Thyroid gland (tissue), 4 donors: ENCODE results near the gene CCNJL. TPM values are rescaled to one million over a fixed set of nuclear protein-coding genes. Genes with fewer than 3 reads are reported as not detected.
"Not testable (repeated sequence)": the region's sequence is repeated elsewhere in the genome, so short reads cannot be mapped to it uniquely, and the experiment has no call there.

Source experiments
- DNase-seq, 2 donors: peaks; one replicate each; pipeline ENCODE4 v3.0.0-alpha.2; 2019
- H3K27ac ChIP-seq, 3 donors: fragments of 200-600 bp; sonication (generic); 1 replicate in 2 of 3; 2 replicates in 1 of 3; pipeline ENCODE4 v1.5.1; 2016 to 2019; ENCODE audit warnings: mild to moderate bottlenecking in 1 of 3, moderate library complexity in 1 of 3
- H3K27me3 ChIP-seq: fragments of 200-600 bp; sonication (generic); one replicate; pipeline ENCODE4 v1.5.1; 2019
- H3K36me3 ChIP-seq, 2 donors: fragments of 200-600 bp; sonication (generic); one replicate each; pipeline ENCODE4 v1.5.1; 2016 to 2019
- H3K4me1 ChIP-seq, 2 donors: fragments of 200-600 bp; sonication (generic); one replicate each; pipeline ENCODE4 v1.5.1; 2017 to 2019
- H3K4me3 ChIP-seq, 3 donors: fragments of 200-600 bp; sonication (generic); replicated peaks in 1 of 3; 1 replicate in 2 of 3; 2 replicates in 1 of 3; pipeline ENCODE4 v1.5.1; 2016; ENCODE audit warnings: mild to moderate bottlenecking in 1 of 3
- H3K9me3 ChIP-seq: fragments of 200-600 bp; sonication (generic); one replicate; pipeline ENCODE4 v1.5.1; 2017
- POLR2A ChIP-seq, 2 donors: fragments of 450-650 bp; IDR thresholded peaks; one replicate each; pipeline ENCODE4 v1.6.1; 2017; ENCODE audit warnings: antibody characterized with exemption in 2 of 2, mild to moderate bottlenecking in 2 of 2, moderate library complexity in 1 of 2
- WGBS, 2 donors: methylation state at CpG; one replicate each; pipeline ENCODE4 v1.1.5; 2017; 5-methylcytosine and 5-hydroxymethylcytosine counted together
- intact Hi-C: fragments of 100-400 bp; cut with DNase I; formaldehyde crosslinking; loops from one replicate; pipeline ENCODE4 v1.15.1; 2023
- total RNA-seq, 4 donors: library from RNA; depleted of rRNA; stranded (reverse); fragments of >200 nt; gene quantifications; one replicate each; pipeline ENCODE4 v1.2.3, GENCODE V29; 2016
- TF ChIP-seq, protein P1 (sequence below), 6 experiments: fragments of 200-600 bp in 3 of 6; fragments of 450-650 bp in 3 of 6; sonication (generic) in 3 of 6; IDR thresholded peaks; one replicate each; pipeline ENCODE4 v1.5.1; 2016 to 2019; ENCODE audit warnings: antibody characterized with exemption in 6 of 6, mild to moderate bottlenecking in 2 of 6, inconsistent platforms in 1 of 6, moderate library complexity in 1 of 6

CCNJL gene
- total RNA-seq, 4 donors from 2014 or later = 6.3 to 11.8 (median 10.0) TPM

DNA sequence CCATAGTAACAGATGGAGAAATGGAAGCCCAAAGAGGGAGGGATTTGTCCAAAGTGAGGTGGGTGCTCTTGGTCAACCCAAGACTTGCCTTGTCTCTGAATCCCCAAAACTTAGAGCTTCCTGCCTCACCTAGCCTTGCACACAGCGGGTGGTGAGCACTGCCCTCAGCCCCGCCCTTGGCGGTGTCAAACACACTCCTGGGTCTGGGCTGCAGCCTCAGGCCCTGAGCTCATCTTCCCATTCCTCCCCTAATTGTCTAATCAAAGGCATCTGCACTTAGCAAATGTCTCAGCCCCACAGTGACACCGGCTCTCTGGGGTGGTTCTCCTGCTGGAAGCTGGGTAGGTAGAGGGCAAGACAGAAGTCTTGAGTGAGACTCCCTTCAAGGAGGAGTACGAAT is 62.1 kb downstream of the CCNJL start:
- peaks cover 29 to 50% of the 10 kb centered on the region in 2 donors for H3K4me1 ChIP-seq
- H3K9me3 ChIP-seq = no peaks in the 10 kb centered on the region
- intact Hi-C loops = no loop called here
- DNase-seq = no peak
- no peak for TF ChIP-seq POLR2A (IDR thresholded peaks at IDR 0.05)
- TF ChIP-seq, protein P1, sequence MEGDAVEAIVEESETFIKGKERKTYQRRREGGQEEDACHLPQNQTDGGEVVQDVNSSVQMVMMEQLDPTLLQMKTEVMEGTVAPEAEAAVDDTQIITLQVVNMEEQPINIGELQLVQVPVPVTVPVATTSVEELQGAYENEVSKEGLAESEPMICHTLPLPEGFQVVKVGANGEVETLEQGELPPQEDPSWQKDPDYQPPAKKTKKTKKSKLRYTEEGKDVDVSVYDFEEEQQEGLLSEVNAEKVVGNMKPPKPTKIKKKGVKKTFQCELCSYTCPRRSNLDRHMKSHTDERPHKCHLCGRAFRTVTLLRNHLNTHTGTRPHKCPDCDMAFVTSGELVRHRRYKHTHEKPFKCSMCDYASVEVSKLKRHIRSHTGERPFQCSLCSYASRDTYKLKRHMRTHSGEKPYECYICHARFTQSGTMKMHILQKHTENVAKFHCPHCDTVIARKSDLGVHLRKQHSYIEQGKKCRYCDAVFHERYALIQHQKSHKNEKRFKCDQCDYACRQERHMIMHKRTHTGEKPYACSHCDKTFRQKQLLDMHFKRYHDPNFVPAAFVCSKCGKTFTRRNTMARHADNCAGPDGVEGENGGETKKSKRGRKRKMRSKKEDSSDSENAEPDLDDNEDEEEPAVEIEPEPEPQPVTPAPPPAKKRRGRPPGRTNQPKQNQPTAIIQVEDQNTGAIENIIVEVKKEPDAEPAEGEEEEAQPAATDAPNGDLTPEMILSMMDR (IDR thresholded peaks at IDR 0.05) = no peak
- H3K4me3 ChIP-seq = no peak overlapping the region
- H3K27me3 ChIP-seq = no peaks in the 10 kb centered on the region
- 93 to 98% methylated on average over 5 of the region's 5 CpGs for WGBS, 2 donors
- peak overlapping the region in 2 of 3 donors; percentile 72 to 81 for H3K27ac ChIP-seq
- H3K36me3 ChIP-seq = no peaks in the 10 kb centered on the region

DNA sequence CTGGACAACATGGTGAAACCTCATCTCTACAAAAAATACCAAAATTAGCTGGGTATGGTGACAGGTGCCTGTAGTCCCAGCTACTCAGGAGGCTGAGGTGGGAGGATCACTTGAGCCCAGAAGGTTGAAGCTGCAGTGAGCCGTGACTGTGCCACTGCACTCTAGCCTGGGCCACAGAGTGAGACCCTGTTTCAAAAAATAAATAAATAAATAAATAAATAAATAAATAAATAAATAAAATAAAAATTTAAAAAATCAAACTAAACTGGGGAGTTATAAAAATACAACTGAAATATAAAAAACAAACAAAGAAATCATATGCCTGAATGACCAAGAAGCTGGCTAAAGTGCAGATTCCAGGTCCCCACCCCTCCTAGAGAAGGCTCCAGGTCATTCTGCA is 62.8 kb downstream of the CCNJL start:
- H3K9me3 ChIP-seq, H3K27me3 ChIP-seq, H3K36me3 ChIP-seq, H3K4me3 ChIP-seq, intact Hi-C loops: not testable (repeated sequence)
- peaks cover 29 to 50% of the 10 kb centered on the region in 2 donors for H3K4me1 ChIP-seq
- 95 to 96% methylated on average over 1 of the region's 1 CpG for WGBS, 2 donors
- DNase-seq = peak; percentile 12 to 40
- peak overlapping the region in 2 of 3 donors; percentile 72 to 81 for H3K27ac ChIP-seq

DNA sequence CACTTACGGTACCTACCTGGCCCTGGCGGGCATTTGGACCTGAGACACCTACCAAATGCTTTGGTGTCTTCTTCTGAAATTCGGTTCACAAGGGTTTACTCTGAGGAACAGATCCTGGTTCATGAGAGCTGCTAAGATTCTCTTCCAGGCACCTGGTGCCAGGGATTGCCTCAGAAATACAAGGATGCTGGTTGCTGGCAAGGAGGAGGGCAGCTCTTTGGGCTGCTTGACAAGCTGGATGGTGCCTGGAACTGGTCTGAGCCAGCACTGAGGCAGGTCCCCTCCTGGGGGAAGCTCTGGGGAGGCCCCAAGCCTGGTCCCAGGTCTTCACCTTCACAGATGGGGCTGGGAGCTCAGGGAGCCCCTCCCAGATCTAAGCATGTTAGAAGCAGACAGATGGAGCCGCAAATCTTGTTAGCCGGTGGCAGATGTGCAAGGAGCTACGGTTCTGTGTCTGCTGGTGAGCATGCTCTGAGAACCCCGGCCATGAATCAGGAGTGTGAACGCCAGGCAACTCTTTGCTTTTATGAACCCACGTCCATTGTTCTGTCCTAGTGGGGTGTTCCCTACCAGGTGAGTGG is 66.8 kb downstream of the CCNJL start:
- no peak overlapping the region for H3K4me3 ChIP-seq
- WGBS, 2 donors = 88 to 96% methylated on average over 8 of the region's 9 CpGs

DNA sequence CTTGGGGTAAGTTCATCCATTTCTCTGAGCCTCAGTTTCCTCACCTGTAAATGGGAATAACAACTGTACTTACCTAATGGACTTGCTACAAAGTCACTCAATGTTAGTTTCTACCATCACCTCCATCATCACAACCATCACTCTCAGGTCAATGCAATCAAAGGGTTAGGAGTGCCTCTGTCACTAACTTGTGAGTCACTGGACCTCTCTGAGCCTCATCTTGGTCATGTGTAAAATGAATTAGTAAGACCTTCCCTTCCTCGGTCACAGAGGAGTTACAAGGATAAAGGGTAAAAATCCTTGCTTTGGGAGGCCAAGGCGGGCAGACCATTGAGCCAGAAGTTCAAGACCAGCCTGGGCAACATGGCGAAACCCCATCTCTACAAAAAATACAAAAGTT is 70.2 kb downstream of the CCNJL start:
- TF ChIP-seq, protein P1 (IDR thresholded peaks at IDR 0.05) = no peak
- no peak for TF ChIP-seq POLR2A (IDR thresholded peaks at IDR 0.05)
- no peaks in the 10 kb centered on the region for H3K9me3 ChIP-seq
- DNase-seq = no peak
- no peak overlapping the region for H3K4me3 ChIP-seq
- no peaks in the 10 kb centered on the region for H3K36me3 ChIP-seq
- H3K27ac ChIP-seq = no peak overlapping the region
- intact Hi-C loops = no loop called here
- H3K4me1 ChIP-seq = peaks cover 0 to 5% of the 10 kb centered on the region in 2 donors
- WGBS, 2 donors = 85 to 86% methylated on average over 3 of the region's 3 CpGs
- no peaks in the 10 kb centered on the region for H3K27me3 ChIP-seq

More for the DNA sequence above, 66.8 kb downstream of the CCNJL start:
- no peak overlapping the region for H3K27ac ChIP-seq
- peaks cover 5 to 13% of the 10 kb centered on the region in 2 donors for H3K4me1 ChIP-seq
- H3K36me3 ChIP-seq = no peaks in the 10 kb centered on the region
- TF ChIP-seq, protein P1 (IDR thresholded peaks at IDR 0.05) = no peak
- no peak for TF ChIP-seq POLR2A (IDR thresholded peaks at IDR 0.05)
- no peaks in the 10 kb centered on the region for H3K9me3 ChIP-seq
- H3K27me3 ChIP-seq = no peaks in the 10 kb centered on the region
- DNase-seq = no peak
- intact Hi-C loops = no loop called here

DNA sequence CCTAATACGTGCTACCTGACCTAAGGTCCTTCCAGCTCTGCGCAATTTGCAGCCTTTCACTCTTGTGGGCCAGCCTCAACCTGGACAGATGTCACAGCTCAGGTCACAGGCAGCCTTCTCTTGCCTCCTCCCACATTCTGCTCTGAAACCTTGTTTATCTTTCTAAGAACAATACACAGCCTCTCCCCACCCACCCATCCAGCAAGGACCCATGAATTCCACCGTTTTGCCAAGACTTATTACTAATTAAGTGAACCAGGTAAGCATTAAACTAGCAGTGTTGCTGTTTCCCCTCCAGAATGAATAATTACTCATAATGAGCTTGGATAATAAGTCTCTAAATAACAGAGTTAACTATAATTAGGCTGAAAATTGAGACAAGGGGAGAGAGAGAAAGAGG is 72.0 kb downstream of the CCNJL start:
- Histone ChIP-seq H3K4me1 (peaks cover 0 to 5% of the 10 kb centered on the region in 2 donors), H3K4me3 (no peak overlapping the region), H3K36me3 (no peaks in the 10 kb centered on the region), H3K9me3 (no peaks in the 10 kb centered on the region), H3K27me3 (no peaks in the 10 kb centered on the region), H3K27ac (no peak overlapping the region)
- 22 to 26% methylated on average over 3 of the region's 3 CpGs for WGBS, 2 donors
- DNase-seq = no peak
- intact Hi-C loops = no loop called here
- TF ChIP-seq, protein P1 (IDR thresholded peaks at IDR 0.05) = no peak
- no peak for TF ChIP-seq POLR2A (IDR thresholded peaks at IDR 0.05)
